RPMI8226 (cell line): ENCODE measurements around the gene KIAA1217.

Source experiments
- DNase-seq: peaks from one replicate; pipeline ENCODE4 v3.0.0-alpha.2; 2015

The KIAA1217 gene

GRCh38 chr10:24515481-24515880, 306.5 kb downstream of the KIAA1217 start:
- no peak for DNase-seq

- DNase-seq, result no peak
Observed at GRCh38 chr10:24518411-24518810, 309.5 kb downstream of the KIAA1217 start.

- DNase-seq, result peak; percentile 55
Observed at GRCh38 chr10:24518981-24519597, 310.2 kb downstream of the KIAA1217 start.

- no peak for DNase-seq
Observed at GRCh38 chr10:24519950-24520349, 311.0 kb downstream of the KIAA1217 start.

GRCh38 chr10:24524314-24524713, 315.4 kb downstream of the KIAA1217 start:
- no peak for DNase-seq

GRCh38 chr10:24526085-24526649, 317.2 kb downstream of the KIAA1217 start:
- DNase-seq, result no peak

- DNase-seq, result no peak
Observed at GRCh38 chr10:24528946-24529345, 320.0 kb downstream of the KIAA1217 start.

- DNase-seq, result no peak
Observed at GRCh38 chr10:24531439-24531838, 322.5 kb downstream of the KIAA1217 start.

GRCh38 chr10:24533981-24534380, 325.0 kb downstream of the KIAA1217 start:
- DNase-seq, result no peak

GRCh38 chr10:24536636-24537035, 327.7 kb downstream of the KIAA1217 start:
- no peak for DNase-seq

- DNase-seq, result no peak
Observed at GRCh38 chr10:24541239-24541753, 332.4 kb downstream of the KIAA1217 start.

GRCh38 chr10:24542314-24543270, 333.7 kb downstream of the KIAA1217 start:
- no peak for DNase-seq

GRCh38 chr10:24544776-24545175, 335.8 kb downstream of the KIAA1217 start:
- DNase-seq, result no peak

GRCh38 chr10:24545585-24545984, 336.6 kb downstream of the KIAA1217 start:
- DNase-seq, result no peak

- no peak for DNase-seq
Observed at GRCh38 chr10:24550680-24551079, 341.7 kb downstream of the KIAA1217 start.

GRCh38 chr10:24551161-24551560, 342.2 kb downstream of the KIAA1217 start:
- DNase-seq, result no peak

GRCh38 chr10:24552346-24553016, 343.5 kb downstream of the KIAA1217 start:
- DNase-seq, result peak; percentile 39

- no peak for DNase-seq
Observed at GRCh38 chr10:24553051-24553612, 344.2 kb downstream of the KIAA1217 start.

GRCh38 chr10:24554036-24554435, 345.1 kb downstream of the KIAA1217 start:
- DNase-seq, result no peak

GRCh38 chr10:24556126-24556749, 347.3 kb downstream of the KIAA1217 start:
- DNase-seq, result no peak

- peak; percentile 60 for DNase-seq
Observed at GRCh38 chr10:24556750-24557742, 348.1 kb downstream of the KIAA1217 start.
